ENCODE data around the gene ULK3. TPM values are rescaled to one million over a fixed set of nuclear protein-coding genes. Genes with fewer than 3 reads are reported as not detected.
A peak's percentile ranks its signal among the peaks of the same experiment; 100 is the strongest.

The ULK3 gene
- total RNA-seq, 2 donors from 2014 or later: 34.9 to 72.2 TPM

DNA sequence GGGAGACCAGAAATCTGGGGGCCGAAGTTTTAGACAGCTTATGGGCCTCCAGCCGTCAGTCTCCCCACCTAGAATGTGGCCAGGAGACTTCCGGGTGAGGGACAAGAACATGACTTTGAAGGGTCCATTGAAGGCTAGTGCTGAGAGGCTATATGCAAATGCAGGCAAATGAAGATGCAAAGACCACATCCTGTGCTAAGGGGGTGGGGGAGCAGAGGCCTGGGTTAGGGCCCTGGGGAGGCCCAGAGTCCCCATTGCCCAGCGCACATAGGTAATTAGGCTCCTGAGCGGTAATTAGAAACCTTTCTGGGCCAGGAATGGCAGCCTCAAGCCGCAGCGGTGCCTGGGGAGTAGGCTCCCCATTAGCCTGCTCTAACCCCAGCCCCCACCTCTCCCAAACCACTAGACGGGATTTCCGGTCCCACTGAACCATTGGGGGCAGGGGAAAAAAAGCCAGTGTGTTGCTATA is 54.2 kb downstream of the ULK3 start:
- Histone ChIP-seq H3K36me3 (no peaks in the 10 kb centered on the region), H3K9me3 (no peaks in the 10 kb centered on the region), H3K27ac (peak overlapping the region; percentile 12 to 73), H3K27me3 (replicated peaks; ENCODE audit: insufficient read depth) (no peaks in the 10 kb centered on the region), H3K4me3 (peak overlapping the region; percentile 37), H3K4me1 (ENCODE audit: control insufficient read depth in 1 of 2, low read depth in 2 of 2) (peaks cover 67 to 94% of the 10 kb centered on the region in 2 donors)
- ATAC-seq (ENCODE audit: insufficient number of reproducible peaks, low FRiP score, low read depth) (no peak), DNase-seq (ENCODE audit: low spot score) (no peak)
- TF ChIP-seq, protein P1, sequence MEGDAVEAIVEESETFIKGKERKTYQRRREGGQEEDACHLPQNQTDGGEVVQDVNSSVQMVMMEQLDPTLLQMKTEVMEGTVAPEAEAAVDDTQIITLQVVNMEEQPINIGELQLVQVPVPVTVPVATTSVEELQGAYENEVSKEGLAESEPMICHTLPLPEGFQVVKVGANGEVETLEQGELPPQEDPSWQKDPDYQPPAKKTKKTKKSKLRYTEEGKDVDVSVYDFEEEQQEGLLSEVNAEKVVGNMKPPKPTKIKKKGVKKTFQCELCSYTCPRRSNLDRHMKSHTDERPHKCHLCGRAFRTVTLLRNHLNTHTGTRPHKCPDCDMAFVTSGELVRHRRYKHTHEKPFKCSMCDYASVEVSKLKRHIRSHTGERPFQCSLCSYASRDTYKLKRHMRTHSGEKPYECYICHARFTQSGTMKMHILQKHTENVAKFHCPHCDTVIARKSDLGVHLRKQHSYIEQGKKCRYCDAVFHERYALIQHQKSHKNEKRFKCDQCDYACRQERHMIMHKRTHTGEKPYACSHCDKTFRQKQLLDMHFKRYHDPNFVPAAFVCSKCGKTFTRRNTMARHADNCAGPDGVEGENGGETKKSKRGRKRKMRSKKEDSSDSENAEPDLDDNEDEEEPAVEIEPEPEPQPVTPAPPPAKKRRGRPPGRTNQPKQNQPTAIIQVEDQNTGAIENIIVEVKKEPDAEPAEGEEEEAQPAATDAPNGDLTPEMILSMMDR (IDR thresholded peaks at IDR 0.05): no peak

DNA sequence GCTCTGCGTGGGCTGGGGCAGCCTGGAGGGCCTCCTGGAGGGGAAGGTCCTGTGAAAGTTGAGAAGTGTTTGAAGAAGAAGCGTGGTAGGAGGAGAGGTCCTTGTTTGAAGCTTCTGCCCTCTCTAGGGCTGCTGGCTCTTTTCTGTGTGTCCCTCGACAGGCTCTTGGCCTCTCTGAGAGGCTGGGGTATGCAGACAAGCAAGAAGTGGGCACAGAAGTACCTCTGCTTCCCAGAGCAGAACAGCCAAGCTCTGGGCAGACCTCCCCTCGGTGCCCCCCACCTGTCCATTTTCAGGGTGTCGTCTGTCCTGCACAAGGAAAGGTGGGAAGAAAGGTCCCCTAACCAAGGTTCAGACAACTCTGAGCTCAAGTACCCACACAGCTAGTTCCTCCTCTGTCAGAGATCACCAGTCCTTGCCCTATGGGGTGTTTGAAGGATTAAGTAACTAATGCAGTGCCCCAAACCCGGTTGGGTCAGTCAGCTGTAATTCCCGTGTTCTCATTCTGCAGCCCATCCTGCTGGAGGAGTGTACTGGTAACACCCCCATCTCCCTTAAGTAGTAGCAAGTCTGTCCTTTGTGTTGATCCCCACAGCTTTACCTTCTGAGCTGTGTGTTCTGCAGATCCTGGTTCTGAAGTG is 54.8 kb downstream of the ULK3 start:
- DNase-seq (ENCODE audit: low spot score) (no peak), ATAC-seq (ENCODE audit: insufficient number of reproducible peaks, low FRiP score, low read depth) (no peak)
- Histone ChIP-seq H3K27me3 (replicated peaks; ENCODE audit: insufficient read depth) (no peaks in the 10 kb centered on the region), H3K9me3 (no peaks in the 10 kb centered on the region), H3K4me1 (ENCODE audit: control insufficient read depth in 1 of 2, low read depth in 2 of 2) (peaks cover 70 to 95% of the 10 kb centered on the region in 2 donors), H3K27ac (peak overlapping the region in 1 of 2 donors; percentile 73), H3K4me3 (peak overlapping the region; percentile 37), H3K36me3 (no peaks in the 10 kb centered on the region)
- TF ChIP-seq, protein P1 (IDR thresholded peaks at IDR 0.05): no peak

- peak overlapping the region; percentile 6 for H3K4me3 ChIP-seq
- ATAC-seq (ENCODE audit: insufficient number of reproducible peaks, low FRiP score, low read depth) (no peak), DNase-seq (ENCODE audit: low spot score) (no peak)
- peak overlapping the region; percentile 58 to 73 for H3K27ac ChIP-seq
- H3K9me3 ChIP-seq: no peaks in the 10 kb centered on the region
- H3K27me3 ChIP-seq (replicated peaks; ENCODE audit: insufficient read depth): no peaks in the 10 kb centered on the region
- TF ChIP-seq, protein P1 (IDR thresholded peaks at IDR 0.05): no peak
- peaks cover 74 to 95% of the 10 kb centered on the region in 2 donors for H3K4me1 ChIP-seq (ENCODE audit: control insufficient read depth in 1 of 2, low read depth in 2 of 2)
- H3K36me3 ChIP-seq: no peaks in the 10 kb centered on the region
Observed at GRCh38 chr15:74787251-74788041, 55.5 kb downstream of the ULK3 start.

DNA sequence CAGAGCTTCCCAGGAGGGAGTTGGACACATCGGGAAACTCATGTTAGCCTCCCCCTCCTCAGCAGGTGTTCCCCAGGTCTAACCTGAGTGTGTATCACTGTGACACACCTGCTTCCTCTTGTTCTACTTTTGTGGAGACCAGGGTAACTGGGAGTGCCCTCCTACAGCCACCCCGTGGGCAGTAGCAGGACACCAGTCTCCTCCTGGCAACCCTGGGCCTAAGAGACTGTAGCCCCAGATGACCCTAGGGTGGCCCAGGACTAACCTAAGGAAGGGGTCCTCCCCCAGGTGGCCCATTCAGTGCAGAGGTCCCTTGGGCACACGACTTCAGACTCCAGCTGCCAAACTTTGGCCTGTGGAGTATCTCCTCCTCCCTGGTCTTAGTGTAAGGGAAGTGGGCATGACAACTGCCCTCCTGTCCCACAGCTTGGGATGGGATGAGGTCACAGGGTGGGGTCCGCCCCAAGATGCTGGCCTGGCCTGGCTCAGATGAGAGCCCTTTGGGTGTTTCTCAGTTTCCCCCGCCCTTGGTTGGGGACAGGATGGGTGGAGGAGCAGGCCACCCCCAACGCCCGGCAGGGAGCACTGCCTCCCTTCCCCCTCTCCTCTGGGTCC is 56.3 kb downstream of the ULK3 start:
- H3K4me1 ChIP-seq (ENCODE audit: control insufficient read depth in 1 of 2, low read depth in 2 of 2): peaks cover 69 to 90% of the 10 kb centered on the region in 2 donors

More for the DNA sequence above, 56.3 kb downstream of the ULK3 start:
- H3K4me3 ChIP-seq: peak overlapping the region; percentile 6
- H3K27ac ChIP-seq: peak overlapping the region; percentile 58 to 73
- no peaks in the 10 kb centered on the region for H3K27me3 ChIP-seq (replicated peaks; ENCODE audit: insufficient read depth)
- no peaks in the 10 kb centered on the region for H3K36me3 ChIP-seq
- no peaks in the 10 kb centered on the region for H3K9me3 ChIP-seq
- TF ChIP-seq, protein P1 (IDR thresholded peaks at IDR 0.05): no peak
- no peak for DNase-seq (ENCODE audit: low spot score)
- ATAC-seq (ENCODE audit: insufficient number of reproducible peaks, low FRiP score, low read depth): no peak

Other genes starting within 250 kb of the ULK3 start
- 100 to 1,000 TPM; 114 to 156 TPM for gene CLK3, start 227.3 kb downstream of the ULK3 start, total RNA-seq
- 10 to 100 TPM; 11.5 to 16.2 TPM for gene EDC3, start 147.1 kb downstream of the ULK3 start, total RNA-seq
- gene CYP1A1, start 117.6 kb downstream of the ULK3 start, total RNA-seq: under 1 TPM in 1 of 2 donors, not detected in 1; 0.54 TPM
- not detected for gene CYP1A2, start 94.3 kb downstream of the ULK3 start, total RNA-seq
- 10 to 100 TPM; 32.7 to 61.6 TPM for gene CSK, start 61.1 kb downstream of the ULK3 start, total RNA-seq
- gene LMAN1L, start 30.3 kb downstream of the ULK3 start, total RNA-seq: not detected
- not detected for gene CPLX3, start 16.5 kb downstream of the ULK3 start, total RNA-seq
- gene SCAMP2, start 30.2 kb upstream of the ULK3 start, total RNA-seq: 10 to 100 TPM; 62.1 to 84.5 TPM
- 10 to 100 TPM; 45.6 to 65.5 TPM for gene MPI, start 46.9 kb upstream of the ULK3 start, total RNA-seq
- 10 to 100 TPM; 61.1 to 85.6 TPM for gene FAM219B, start 63.7 kb upstream of the ULK3 start, total RNA-seq
- gene COX5A, start 94.9 kb upstream of the ULK3 start, total RNA-seq: 10 to 100 TPM; 45.2 to 66.3 TPM
- gene RPP25, start 113.6 kb upstream of the ULK3 start, total RNA-seq: 10 to 100 TPM; 11.7 to 11.8 TPM
- 1 to 10 TPM; 1.5 to 3.5 TPM for gene SCAMP5, start 152.4 kb upstream of the ULK3 start, total RNA-seq
- gene PPCDC, start 180.4 kb upstream of the ULK3 start, total RNA-seq: 10 to 100 TPM in 1 of 2 donors, 1 to 10 TPM in 1; 8.5 to 13.7 TPM

Data from thoracic aorta (tissue), 2 donors.